CD4-positive, alpha-beta T cell treated with Interleukin-10 for 1 hour (primary cell): Measurements from ENCODE around the gene CMTR1.

Source experiments
- DNase-seq: peaks from one replicate; pipeline ENCODE4 v3.0.0-alpha.2; 2020

CMTR1 gene

GRCh38 chr6:37479266-37479854, 46.3 kb downstream of the CMTR1 start:
- DNase-seq, result no peak

GRCh38 chr6:37480118-37480736, 47.2 kb downstream of the CMTR1 start:
- DNase-seq, result no peak

- no peak for DNase-seq
These were observed 48.0 kb downstream of the CMTR1 start for GRCh38 chr6:37480951-37481534.

- DNase-seq, result no peak
These were observed 48.9 kb downstream of the CMTR1 start for GRCh38 chr6:37481711-37482605.

DNA sequence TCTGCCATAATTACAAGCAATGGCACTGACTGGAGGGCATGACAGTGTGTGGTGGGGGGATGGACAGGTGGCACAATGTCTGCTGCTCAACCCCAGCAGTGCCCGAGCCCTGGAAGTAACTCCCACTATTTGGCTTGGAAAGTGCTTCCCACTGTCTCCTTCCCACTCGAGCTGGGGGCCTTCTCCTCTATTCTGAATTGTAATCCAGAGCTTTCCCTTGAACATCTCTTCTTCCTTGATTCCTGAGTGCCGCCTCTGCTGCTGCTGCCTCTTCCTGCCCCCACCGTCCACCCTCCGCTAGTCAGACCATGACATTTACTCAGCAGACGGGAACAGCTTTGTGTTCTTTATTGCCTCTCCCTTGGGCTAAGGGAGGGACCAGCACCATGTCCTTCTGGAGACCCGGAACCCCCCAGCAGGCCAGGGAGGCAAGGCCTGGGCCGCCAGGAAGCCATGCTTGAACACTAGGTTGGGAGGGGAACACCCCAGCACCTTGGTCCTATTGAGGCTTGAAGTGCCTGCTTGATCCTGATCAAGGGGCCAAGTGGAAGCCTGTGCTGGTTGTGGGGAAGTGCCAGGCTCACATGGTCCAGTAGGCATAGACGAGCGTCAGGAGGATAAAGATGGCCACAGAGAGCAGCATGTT, 49.7 kb downstream of the CMTR1 start:
- DNase-seq, result no peak

GRCh38 chr6:37483252-37483901, 50.4 kb downstream of the CMTR1 start:
- no peak for DNase-seq

- DNase-seq, result peak; percentile 80
These were observed 51.1 kb downstream of the CMTR1 start for GRCh38 chr6:37483917-37484785.

GRCh38 chr6:37484786-37485170, 51.8 kb downstream of the CMTR1 start:
- DNase-seq, result no peak

GRCh38 chr6:37485291-37485702, 52.3 kb downstream of the CMTR1 start:
- DNase-seq, result no peak

- no peak for DNase-seq
These were observed 53.3 kb downstream of the CMTR1 start for GRCh38 chr6:37486121-37486839.

GRCh38 chr6:37487591-37488380, 54.8 kb downstream of the CMTR1 start:
- DNase-seq, result no peak

DNA sequence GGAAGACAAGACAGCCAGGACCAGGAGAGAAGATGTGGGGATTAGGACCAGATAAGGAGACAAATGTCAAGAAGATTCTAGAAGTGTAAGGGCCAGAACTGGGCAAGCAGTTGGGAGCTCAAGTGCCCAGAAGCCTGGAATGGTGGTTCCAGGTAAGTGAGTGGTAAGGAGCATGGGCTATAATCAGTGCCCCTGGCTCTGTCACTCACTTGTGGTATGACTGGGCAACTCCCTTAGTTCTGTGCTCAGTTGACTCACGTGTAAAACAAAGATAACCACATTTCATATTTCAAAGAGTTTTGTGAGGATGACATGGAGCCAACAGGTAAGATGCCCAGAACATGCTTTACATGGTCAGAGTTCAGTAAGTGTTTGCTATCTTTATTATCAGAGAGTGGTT, 55.5 kb downstream of the CMTR1 start:
- DNase-seq, result no peak

GRCh38 chr6:37489697-37490336, 56.8 kb downstream of the CMTR1 start:
- DNase-seq, result peak; percentile 41

GRCh38 chr6:37490536-37491170, 57.6 kb downstream of the CMTR1 start:
- no peak for DNase-seq

DNA sequence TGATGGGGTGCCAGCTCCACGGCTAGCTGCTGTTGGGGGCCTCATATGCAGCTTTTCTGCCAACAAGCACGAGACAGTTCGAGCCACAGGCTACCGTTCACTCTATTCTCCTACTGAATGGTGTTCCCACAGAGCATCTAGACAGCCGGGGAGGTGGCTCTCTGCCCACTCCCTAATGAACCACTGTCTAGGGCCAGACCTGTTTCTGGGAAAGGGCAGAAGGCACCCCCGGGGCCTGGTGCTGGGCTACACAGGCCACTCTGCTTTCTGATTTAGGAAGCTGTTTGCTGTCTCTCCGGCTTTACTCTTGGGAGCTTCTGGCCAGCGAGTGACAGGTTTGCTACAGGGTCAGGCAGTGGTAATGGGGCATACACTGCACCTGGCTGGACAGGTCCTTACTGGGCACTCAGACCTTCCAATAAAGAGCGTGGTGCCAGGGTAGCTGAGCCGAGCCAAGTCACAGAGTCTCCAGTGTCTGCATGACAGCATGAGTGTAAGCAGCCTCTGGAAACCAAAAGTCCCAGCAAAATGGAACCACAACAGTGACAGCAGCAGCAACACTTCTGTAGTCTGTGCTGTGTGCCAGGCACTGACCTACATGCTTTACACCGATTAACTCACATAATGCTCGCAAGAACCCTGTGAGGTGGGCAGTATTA, 58.3 kb downstream of the CMTR1 start:
- DNase-seq, result no peak

GRCh38 chr6:37491830-37492208, 58.8 kb downstream of the CMTR1 start:
- no peak for DNase-seq

DNA sequence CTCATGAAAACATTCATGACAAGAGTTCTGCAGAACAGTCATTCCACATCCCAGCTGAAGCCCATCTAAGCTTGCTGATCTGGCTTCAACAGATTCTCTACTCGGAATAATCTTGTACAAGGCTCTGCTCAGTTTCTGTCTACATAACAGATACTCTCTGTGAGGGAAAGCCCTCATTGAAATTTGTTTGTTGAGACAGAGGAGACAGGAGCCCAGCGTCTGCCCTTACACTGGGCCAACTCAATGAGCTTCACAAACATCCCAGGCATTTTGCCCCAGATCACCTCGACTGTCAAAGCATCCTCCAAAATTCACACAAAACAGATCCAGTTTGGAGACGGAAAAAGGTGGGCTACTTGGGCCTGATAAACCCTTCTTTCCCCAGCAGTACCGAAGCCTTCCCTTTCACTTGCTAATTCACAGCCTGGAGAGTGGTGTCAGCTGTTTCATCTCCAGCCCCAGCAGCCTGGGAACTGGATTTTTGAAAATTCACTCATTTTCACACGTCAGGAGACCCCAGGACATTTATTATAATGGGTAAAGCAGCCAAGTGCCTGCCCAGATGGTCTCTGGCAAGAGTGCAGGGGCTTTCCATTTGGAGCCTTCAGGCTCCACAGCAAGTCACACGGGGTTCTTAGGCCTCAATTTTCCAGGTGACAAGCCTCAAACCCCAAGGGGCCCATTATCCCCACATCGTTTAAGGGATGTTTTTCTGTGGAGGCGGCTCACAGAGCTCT, 59.4 kb downstream of the CMTR1 start:
- DNase-seq, result no peak
